ENCODE data around the gene ERC2.

ERC2 gene

GRCh38 chr3:55965776-55966175 is 502.5 kb downstream of the ERC2 start:
- TF ChIP-seq CTCF (IDR thresholded peaks at IDR 0.05; ENCODE audit: unreplicated experiment in 3 of 3), result no peak
- Mint-ChIP-seq H3K36me3 (ENCODE audit: low read depth) (no peaks in the 10 kb centered on the region), H3K27ac (peak overlapping the region; percentile 4 to 61 (median 5)), H3K9me3 (peaks cover 6% of the 10 kb centered on the region), H3K4me3 (no peak overlapping the region), H3K4me1 (peaks cover 30% of the 10 kb centered on the region), H3K27me3 (ENCODE audit: low read depth) (no peaks in the 10 kb centered on the region)

- H3K27ac Mint-ChIP-seq, result peak overlapping the region in 1 of 3 experiments; percentile 45
- no peak for TF ChIP-seq CTCF (IDR thresholded peaks at IDR 0.05; ENCODE audit: unreplicated experiment in 3 of 3)
- no peaks in the 10 kb centered on the region for H3K36me3 Mint-ChIP-seq (ENCODE audit: low read depth)
- peaks cover 6% of the 10 kb centered on the region for H3K9me3 Mint-ChIP-seq
- H3K4me1 Mint-ChIP-seq, result peaks cover 40% of the 10 kb centered on the region
- H3K27me3 Mint-ChIP-seq (ENCODE audit: low read depth), result no peaks in the 10 kb centered on the region
- H3K4me3 Mint-ChIP-seq, result no peak overlapping the region
These were observed 503.7 kb downstream of the ERC2 start for GRCh38 chr3:55964491-55964985.

GRCh38 chr3:55963601-55964000 is 504.7 kb downstream of the ERC2 start:
- Mint-ChIP-seq H3K4me3 (no peak overlapping the region), H3K36me3 (ENCODE audit: low read depth) (peaks cover 4% of the 10 kb centered on the region), H3K4me1 (peaks cover 40% of the 10 kb centered on the region), H3K9me3 (peaks cover 5% of the 10 kb centered on the region), H3K27me3 (ENCODE audit: low read depth) (no peaks in the 10 kb centered on the region), H3K27ac (peak overlapping the region in 1 of 3 experiments; percentile 31)
- no peak for TF ChIP-seq CTCF (IDR thresholded peaks at IDR 0.05; ENCODE audit: unreplicated experiment in 3 of 3)

- H3K9me3 Mint-ChIP-seq, result no peaks in the 10 kb centered on the region
- peaks cover 3% of the 10 kb centered on the region for H3K27me3 Mint-ChIP-seq (ENCODE audit: low read depth)
- TF ChIP-seq CTCF (IDR thresholded peaks at IDR 0.05; ENCODE audit: unreplicated experiment in 3 of 3), result no peak
- peak overlapping the region in 2 of 3 experiments; percentile 91 to 97 for H3K27ac Mint-ChIP-seq
- H3K36me3 Mint-ChIP-seq (ENCODE audit: low read depth), result peaks cover 4% of the 10 kb centered on the region
- H3K4me1 Mint-ChIP-seq, result peaks cover 38% of the 10 kb centered on the region
- no peak overlapping the region for H3K4me3 Mint-ChIP-seq
These were observed 508.7 kb downstream of the ERC2 start for GRCh38 chr3:55959471-55960080.

- Mint-ChIP-seq H3K36me3 (ENCODE audit: low read depth) (peaks cover 4% of the 10 kb centered on the region), H3K9me3 (no peaks in the 10 kb centered on the region)
These were observed 509.7 kb downstream of the ERC2 start for GRCh38 chr3:55958605-55959004.

More at GRCh38 chr3:55958605-55959004, 509.7 kb downstream of the ERC2 start:
- TF ChIP-seq CTCF (IDR thresholded peaks at IDR 0.05; ENCODE audit: unreplicated experiment in 3 of 3), result no peak
- Mint-ChIP-seq H3K27me3 (ENCODE audit: low read depth) (peaks cover 3% of the 10 kb centered on the region), H3K27ac (peak overlapping the region in 1 of 3 experiments; percentile 97), H3K4me1 (peaks cover 38% of the 10 kb centered on the region), H3K4me3 (no peak overlapping the region)
